Keratinocyte (primary cell): Measurements from ENCODE around the gene GRM1. TPM values are rescaled to one million over a fixed set of nuclear protein-coding genes. Genes with fewer than 3 reads are reported as not detected.

ENCODE experiments used
- DNase-seq: peaks from one replicate; pipeline ENCODE4 v3.0.0-alpha.2; 2011; ENCODE audit warnings: low read depth, missing footprints, low spot score
- FAIRE-seq: peaks from 2 replicates; lab custom pipeline; 2011; peaks lifted over from hg19 to GRCh38; lab: Jason Lieb, UNC
- H2AFZ ChIP-seq: 2 replicates; pipeline ENCODE4 v1.6.0; 2012; ENCODE audit warnings: low read length, control low read depth, inconsistent platforms; ENCODE audit not compliant: control insufficient read depth
- H3K27ac ChIP-seq: 2 replicates; pipeline ENCODE4 v1.5.1; 2011; ENCODE audit warnings: low read length; ENCODE audit not compliant: control insufficient read depth, insufficient read depth
- H3K27me3 ChIP-seq: 3 replicates; pipeline ENCODE4 v1.6.0; 2011; ENCODE audit warnings: low read length; ENCODE audit not compliant: control insufficient read depth, insufficient read depth; ENCODE audit errors: extremely low read depth
- H3K36me3 ChIP-seq, 2 experiments: 2 replicates in 1 of 2; 3 replicates in 1 of 2; pipeline ENCODE4 v1.5.1; 2011; ENCODE audit warnings: low read length in 2 of 2, mild to moderate bottlenecking in 1 of 2; ENCODE audit not compliant: control insufficient read depth in 2 of 2, insufficient read depth in 2 of 2; ENCODE audit errors: extremely low read depth in 1 of 2
- H3K4me1 ChIP-seq: 3 replicates; pipeline ENCODE4 v1.5.1; 2011; ENCODE audit warnings: low read length; ENCODE audit not compliant: control insufficient read depth, insufficient read depth; ENCODE audit errors: extremely low read depth
- H3K4me2 ChIP-seq: 3 replicates; pipeline ENCODE4 v1.6.0; 2011; ENCODE audit warnings: low read depth, low read length; ENCODE audit not compliant: control insufficient read depth, insufficient read depth; ENCODE audit errors: extremely low read depth
- H3K4me3 ChIP-seq, 3 experiments: fragments of 200-600 bp in 1 of 3; sonication (generic) in 1 of 3; 2 replicates in 2 of 3; 3 replicates in 1 of 3; pipeline ENCODE4 v1.5.1; 2011 to 2016; ENCODE audit warnings: low read length in 3 of 3, mild to moderate bottlenecking in 3 of 3, control low read depth in 2 of 3, inconsistent platforms in 1 of 3, low read depth in 1 of 3, mixed read lengths in 1 of 3, mixed run types in 1 of 3, moderate library complexity in 1 of 3; ENCODE audit not compliant: control insufficient read depth in 2 of 3, insufficient read depth in 2 of 3; ENCODE audit errors: extremely low read depth in 1 of 3
- H3K79me2 ChIP-seq: 2 replicates; pipeline ENCODE4 v1.6.0; 2012; ENCODE audit warnings: low read length; ENCODE audit not compliant: control insufficient read depth, insufficient read depth
- H3K9ac ChIP-seq: 3 replicates; pipeline ENCODE4 v1.6.0; 2011; ENCODE audit warnings: low read length; ENCODE audit not compliant: control insufficient read depth, insufficient read depth; ENCODE audit errors: extremely low read depth
- H3K9me1 ChIP-seq: 3 replicates; pipeline ENCODE4 v1.6.0; 2011; ENCODE audit warnings: low read length; ENCODE audit not compliant: control insufficient read depth, insufficient read depth; ENCODE audit errors: extremely low read depth
- H3K9me3 ChIP-seq: 2 replicates; pipeline ENCODE4 v1.5.1; 2012; ENCODE audit warnings: low read depth, low read length; ENCODE audit not compliant: control insufficient read depth
- H4K20me1 ChIP-seq: 3 replicates; pipeline ENCODE4 v1.6.0; 2011; ENCODE audit warnings: low read length; ENCODE audit not compliant: control insufficient read depth, insufficient read depth; ENCODE audit errors: extremely low read depth
- CTCF ChIP-seq, 3 experiments: IDR thresholded peaks in 1 of 3; conservative IDR thresholded peaks in 1 of 3; optimal IDR thresholded peaks in 1 of 3; 2 replicates in 2 of 3; 3 replicates in 1 of 3; pipeline versions ENCODE3 to v1.5.1; 2011; ENCODE audit warnings: low read length in 3 of 3, mild to moderate bottlenecking in 3 of 3, moderate library complexity in 2 of 3, control low read depth in 1 of 3, inconsistent platforms in 1 of 3; ENCODE audit not compliant: insufficient read depth in 2 of 3; ENCODE audit errors: extremely low read depth in 1 of 3
- EZH2 ChIP-seq: IDR thresholded peaks from one replicate; pipeline ENCODE4 v1.6.1; 2012; ENCODE audit warnings: inconsistent platforms, mild to moderate bottlenecking, low read length, moderate library complexity
- dilution Hi-C: fragments of 300-500 bp; cut with MboI; formaldehyde crosslinking; loops from one replicate; pipeline ENCODE4 v1.7.0; 2020; ENCODE audit warnings: low sequenced_read_pairs; ENCODE audit not compliant: extremely low pct_ligation_motif_present
- polyA plus RNA-seq, 5 experiments: library from polyadenylated mRNA; depleted of rRNA in 3 of 5; stranded (reverse) in 3 of 5; stranded (forward) in 1 of 5; unstranded in 1 of 5; fragments of >200 nt; gene quantifications; 1 replicate in 1 of 5; 2 replicates in 3 of 5; 3 replicates in 1 of 5; pipeline versions ENCODE4 v1.2.1 to v1.2.3, GENCODE V29; 2011 to 2012; ENCODE audit warnings: missing spikeins in 2 of 5, low read depth in 1 of 5, low replicate concordance in 1 of 5

GRM1 gene
- polyA plus RNA-seq, 1 donor (not counting 4 experiments of a cell fraction or from before 2014, with no cell fraction given): not detected

- H3K4me2 ChIP-seq: no peak overlapping the region
- TF ChIP-seq EZH2 (no peak), CTCF (optimal IDR thresholded peaks at IDR 0.05 in 1 of 3, IDR thresholded peaks at IDR 0.05 in 1 of 3, conservative IDR thresholded peaks at IDR 0.05 in 1 of 3; ENCODE audit: extremely low read depth in 1 of 3, insufficient read depth in 2 of 3, low read length in 3 of 3) (no peak)
- no peaks in the 10 kb centered on the region for H3K9me3 ChIP-seq
- H2AFZ ChIP-seq: no peak overlapping the region
- FAIRE-seq (no peak), DNase-seq (no peak)
- no peaks in the 10 kb centered on the region for H4K20me1 ChIP-seq
- H3K36me3 ChIP-seq: no peaks in the 10 kb centered on the region
- H3K4me1 ChIP-seq: peaks cover 3% of the 10 kb centered on the region
- H3K9ac ChIP-seq: no peak overlapping the region
- H3K4me3 ChIP-seq: no peak overlapping the region
- dilution Hi-C loops: no loop called here
- no peak overlapping the region for H3K27ac ChIP-seq
- no peaks in the 10 kb centered on the region for H3K9me1 ChIP-seq
- no peaks in the 10 kb centered on the region for H3K27me3 ChIP-seq
- no peaks in the 10 kb centered on the region for H3K79me2 ChIP-seq
These were observed 323.3 kb downstream of the GRM1 start for GRCh38 chr6:146352163-146352562.

- DNase-seq (no peak), FAIRE-seq (no peak)
- no peaks in the 10 kb centered on the region for H3K27me3 ChIP-seq
- no peak overlapping the region for H3K27ac ChIP-seq
- dilution Hi-C loops: no loop called here
- H3K4me2 ChIP-seq: no peak overlapping the region
- no peaks in the 10 kb centered on the region for H4K20me1 ChIP-seq
- no peak overlapping the region for H3K9ac ChIP-seq
- TF ChIP-seq EZH2: no peak
- TF ChIP-seq CTCF (optimal IDR thresholded peaks at IDR 0.05 in 1 of 3, IDR thresholded peaks at IDR 0.05 in 1 of 3, conservative IDR thresholded peaks at IDR 0.05 in 1 of 3; ENCODE audit: extremely low read depth in 1 of 3, insufficient read depth in 2 of 3, low read length in 3 of 3): no peak
- H3K9me1 ChIP-seq: no peaks in the 10 kb centered on the region
- H3K9me3 ChIP-seq: no peaks in the 10 kb centered on the region
- H3K79me2 ChIP-seq: no peaks in the 10 kb centered on the region
- H3K4me3 ChIP-seq: no peak overlapping the region
- H2AFZ ChIP-seq: no peak overlapping the region
- H3K4me1 ChIP-seq: peaks cover 22% of the 10 kb centered on the region
- H3K36me3 ChIP-seq: no peaks in the 10 kb centered on the region
These were observed 325.6 kb downstream of the GRM1 start for GRCh38 chr6:146354451-146354850.
